IPS-20b (cell line): ENCODE results near the gene FXYD6.
A peak's percentile ranks its signal among the peaks of the same experiment; 100 is the strongest.
"Not testable (repeated sequence)": the region's sequence is repeated elsewhere in the genome, so short reads cannot be mapped to it uniquely, and the experiment has no call there.

Experiments
- H3K27ac ChIP-seq: one replicate; pipeline ENCODE4 v1.5.1; 2013; ENCODE audit warnings: low read length
- H3K27me3 ChIP-seq: 2 replicates; pipeline ENCODE4 v1.6.1; 2013; ENCODE audit warnings: mild to moderate bottlenecking, low read length, inconsistent platforms; ENCODE audit not compliant: insufficient read depth
- H3K36me3 ChIP-seq: 2 replicates; pipeline ENCODE4 v1.6.1; 2013; ENCODE audit warnings: low read depth, mild to moderate bottlenecking, inconsistent platforms, low read length, moderate library complexity; ENCODE audit not compliant: insufficient read depth
- H3K4me1 ChIP-seq: 2 replicates; pipeline ENCODE4 v1.6.1; 2013; ENCODE audit warnings: mild to moderate bottlenecking, control low read depth, inconsistent platforms, low read length, moderate library complexity; ENCODE audit not compliant: insufficient read depth
- H3K4me3 ChIP-seq: 2 replicates; pipeline ENCODE4 v1.5.1; 2013; ENCODE audit warnings: mild to moderate bottlenecking, low read length, inconsistent platforms
- H3K9ac ChIP-seq: 2 replicates; pipeline ENCODE4 v1.6.1; 2013; ENCODE audit warnings: low read depth, mild to moderate bottlenecking, inconsistent platforms, low read length, moderate library complexity
- H3K9me3 ChIP-seq: 2 replicates; pipeline ENCODE4 v1.6.1; 2013; ENCODE audit warnings: mild to moderate bottlenecking, low read depth, low read length, inconsistent platforms; ENCODE audit not compliant: insufficient read depth

The FXYD6 gene

GRCh38 chr11:117876341-117877119 lies at the start of gene FXYD6:
Gene FXYD6, minus strand, starts transcription at chr11:117876658. Its CDS starts 33,882 bp downstream, at chr11:117842776.
- no peaks in the 10 kb centered on the region for H3K36me3 ChIP-seq
- H3K4me1 ChIP-seq, result peaks cover 16% of the 10 kb centered on the region; the same call in 1 of the 2 replicates
- peaks cover 81% of the 10 kb centered on the region for H3K27me3 ChIP-seq
- peak within 1 kb of the TSS; percentile 86; the same call in 1 of the 2 replicates for H3K9ac ChIP-seq
- H3K27ac ChIP-seq, result no peak within 1 kb of the TSS
- H3K9me3 ChIP-seq, result no peaks in the 10 kb centered on the region
- peak within 1 kb of the TSS; percentile 95 for H3K4me3 ChIP-seq

DNA sequence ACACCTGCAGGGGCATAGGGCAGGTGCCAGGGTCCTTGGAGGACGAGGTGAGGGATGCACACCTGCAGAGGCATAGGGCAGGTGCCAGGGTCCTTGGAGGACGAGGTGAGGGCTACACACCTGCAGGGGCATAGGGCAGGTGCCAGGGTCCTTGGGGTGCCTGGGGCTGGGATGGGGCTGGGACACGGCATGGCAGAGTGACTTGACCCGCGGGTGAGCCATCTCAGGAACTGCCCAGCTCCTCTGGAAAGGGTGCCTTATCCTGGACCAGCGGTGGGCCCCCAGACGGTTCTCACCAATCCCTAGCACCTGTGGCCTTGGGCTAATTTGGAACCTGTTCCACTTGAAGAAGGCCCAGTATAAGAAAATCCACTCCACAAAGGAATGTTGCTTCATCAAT lies 49.7 kb upstream of the FXYD6 start:
- not testable (repeated sequence) for H3K27ac ChIP-seq, H3K27me3 ChIP-seq, H3K9ac ChIP-seq, H3K4me3 ChIP-seq, H3K4me1 ChIP-seq, H3K9me3 ChIP-seq, H3K36me3 ChIP-seq

- Histone ChIP-seq H3K4me3 (no peak overlapping the region), H3K9me3 (no peaks in the 10 kb centered on the region), H3K9ac (no peak overlapping the region; the same call in 1 of the 2 replicates), H3K4me1 (peaks cover 5% of the 10 kb centered on the region), H3K27me3 (peaks cover 9% of the 10 kb centered on the region; the same call in 1 of the 2 replicates), H3K36me3 (no peaks in the 10 kb centered on the region), H3K27ac (no peak overlapping the region)
Observed at GRCh38 chr11:117925198-117925925, 48.9 kb upstream of the FXYD6 start.

- Histone ChIP-seq H3K4me1 (peaks cover 3% of the 10 kb centered on the region), H3K9ac (no peak overlapping the region), H3K36me3 (no peaks in the 10 kb centered on the region), H3K4me3 (no peak overlapping the region), H3K27me3 (peaks cover 9% of the 10 kb centered on the region; the same call in 1 of the 2 replicates), H3K27ac (no peak overlapping the region), H3K9me3 (no peaks in the 10 kb centered on the region)
Observed at GRCh38 chr11:117924631-117925170, 48.2 kb upstream of the FXYD6 start.

- H3K27me3 ChIP-seq, result peaks cover 9% of the 10 kb centered on the region; the same call in 1 of the 2 replicates
- no peaks in the 10 kb centered on the region; the same call in 1 of the 2 replicates for H3K4me1 ChIP-seq
- H3K4me3 ChIP-seq, result no peak overlapping the region
Observed at GRCh38 chr11:117923773-117924172, 47.3 kb upstream of the FXYD6 start.

DNA sequence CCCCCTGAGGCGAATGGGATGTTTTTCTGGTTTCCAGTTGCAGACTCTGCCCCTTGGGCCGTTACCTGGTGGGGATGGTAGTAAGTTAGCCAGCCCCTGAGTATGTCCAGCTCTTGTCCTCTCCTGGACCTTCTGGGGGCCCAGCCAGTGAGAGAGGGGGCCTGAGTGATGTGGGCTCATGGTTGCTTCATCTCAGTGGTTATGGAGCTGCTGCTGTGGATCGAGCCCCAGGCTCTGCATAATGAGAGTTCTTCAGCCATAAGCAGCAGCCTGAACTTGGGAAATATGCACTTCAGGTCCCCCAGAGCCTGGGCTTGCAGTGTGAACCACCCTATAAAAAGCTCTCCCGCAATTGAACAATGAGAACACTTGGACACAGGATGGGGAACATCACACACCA lies 46.8 kb upstream of the FXYD6 start:
- Histone ChIP-seq H3K9me3 (no peaks in the 10 kb centered on the region), H3K36me3 (no peaks in the 10 kb centered on the region), H3K9ac (no peak overlapping the region), H3K4me3 (no peak overlapping the region), H3K4me1 (no peaks in the 10 kb centered on the region), H3K27ac (no peak overlapping the region), H3K27me3 (peaks cover 9% of the 10 kb centered on the region; the same call in 1 of the 2 replicates)

More at GRCh38 chr11:117923773-117924172, 47.3 kb upstream of the FXYD6 start:
- Histone ChIP-seq H3K9me3 (no peaks in the 10 kb centered on the region), H3K9ac (no peak overlapping the region), H3K36me3 (no peaks in the 10 kb centered on the region), H3K27ac (no peak overlapping the region)

GRCh38 chr11:117921893-117922292 lies 45.4 kb upstream of the FXYD6 start:
- Histone ChIP-seq H3K27me3 (no peaks in the 10 kb centered on the region), H3K9me3 (no peaks in the 10 kb centered on the region), H3K9ac (no peak overlapping the region), H3K27ac (no peak overlapping the region), H3K4me1 (no peaks in the 10 kb centered on the region), H3K4me3 (no peak overlapping the region), H3K36me3 (no peaks in the 10 kb centered on the region)

DNA sequence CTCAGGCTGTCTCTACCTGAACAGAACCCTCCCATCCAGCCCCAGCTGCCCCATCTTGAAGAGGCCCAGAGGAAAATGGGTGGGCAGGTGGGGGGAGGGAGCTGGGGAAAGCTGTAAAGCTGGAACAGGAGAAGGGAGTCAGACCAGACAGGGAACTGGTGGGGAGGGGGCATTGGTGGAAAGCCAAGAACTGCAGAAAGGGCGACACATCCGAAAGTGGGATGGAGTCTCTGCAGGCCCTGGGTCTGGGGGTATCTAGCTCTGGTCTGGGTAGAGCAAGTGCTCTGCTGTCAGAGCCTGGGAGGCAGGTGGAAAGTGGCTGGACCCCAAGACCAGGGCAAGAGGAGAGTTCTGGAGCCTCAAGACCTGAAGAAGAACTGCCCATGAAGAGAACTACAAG lies 45.0 kb upstream of the FXYD6 start:
- no peaks in the 10 kb centered on the region for H3K27me3 ChIP-seq
- no peaks in the 10 kb centered on the region for H3K9me3 ChIP-seq
- no peak overlapping the region for H3K9ac ChIP-seq
- H3K36me3 ChIP-seq, result no peaks in the 10 kb centered on the region
- H3K4me1 ChIP-seq, result no peaks in the 10 kb centered on the region
- no peak overlapping the region for H3K27ac ChIP-seq
- no peak overlapping the region for H3K4me3 ChIP-seq

GRCh38 chr11:117919781-117920221 lies 43.3 kb upstream of the FXYD6 start:
- Histone ChIP-seq H3K36me3 (no peaks in the 10 kb centered on the region), H3K4me3 (no peak overlapping the region), H3K27ac (no peak overlapping the region), H3K9me3 (no peaks in the 10 kb centered on the region), H3K9ac (no peak overlapping the region), H3K4me1 (no peaks in the 10 kb centered on the region), H3K27me3 (no peaks in the 10 kb centered on the region)

DNA sequence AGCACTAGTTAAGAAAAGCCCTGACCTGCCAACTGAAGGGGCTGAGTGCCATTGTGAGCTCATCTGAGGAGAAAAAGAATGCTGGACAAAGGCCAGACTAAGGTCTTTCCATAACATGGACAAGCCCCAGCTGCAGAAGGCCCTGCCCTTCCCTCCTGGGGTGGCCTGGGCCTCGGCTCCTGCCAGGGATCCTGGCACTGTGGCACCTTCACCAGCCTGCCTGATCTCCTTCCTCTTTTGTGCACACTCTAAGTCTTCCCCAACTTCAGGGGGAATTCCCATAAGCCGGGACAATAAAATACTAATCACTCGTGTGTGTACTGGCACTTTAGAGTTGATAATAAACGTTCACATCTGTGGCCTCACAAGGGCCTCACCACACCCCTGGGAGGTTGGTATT lies 42.9 kb upstream of the FXYD6 start:
- Histone ChIP-seq H3K27ac (no peak overlapping the region), H3K4me3 (no peak overlapping the region), H3K9ac (no peak overlapping the region), H3K36me3 (no peaks in the 10 kb centered on the region), H3K9me3 (no peaks in the 10 kb centered on the region), H3K4me1 (no peaks in the 10 kb centered on the region), H3K27me3 (no peaks in the 10 kb centered on the region)

DNA sequence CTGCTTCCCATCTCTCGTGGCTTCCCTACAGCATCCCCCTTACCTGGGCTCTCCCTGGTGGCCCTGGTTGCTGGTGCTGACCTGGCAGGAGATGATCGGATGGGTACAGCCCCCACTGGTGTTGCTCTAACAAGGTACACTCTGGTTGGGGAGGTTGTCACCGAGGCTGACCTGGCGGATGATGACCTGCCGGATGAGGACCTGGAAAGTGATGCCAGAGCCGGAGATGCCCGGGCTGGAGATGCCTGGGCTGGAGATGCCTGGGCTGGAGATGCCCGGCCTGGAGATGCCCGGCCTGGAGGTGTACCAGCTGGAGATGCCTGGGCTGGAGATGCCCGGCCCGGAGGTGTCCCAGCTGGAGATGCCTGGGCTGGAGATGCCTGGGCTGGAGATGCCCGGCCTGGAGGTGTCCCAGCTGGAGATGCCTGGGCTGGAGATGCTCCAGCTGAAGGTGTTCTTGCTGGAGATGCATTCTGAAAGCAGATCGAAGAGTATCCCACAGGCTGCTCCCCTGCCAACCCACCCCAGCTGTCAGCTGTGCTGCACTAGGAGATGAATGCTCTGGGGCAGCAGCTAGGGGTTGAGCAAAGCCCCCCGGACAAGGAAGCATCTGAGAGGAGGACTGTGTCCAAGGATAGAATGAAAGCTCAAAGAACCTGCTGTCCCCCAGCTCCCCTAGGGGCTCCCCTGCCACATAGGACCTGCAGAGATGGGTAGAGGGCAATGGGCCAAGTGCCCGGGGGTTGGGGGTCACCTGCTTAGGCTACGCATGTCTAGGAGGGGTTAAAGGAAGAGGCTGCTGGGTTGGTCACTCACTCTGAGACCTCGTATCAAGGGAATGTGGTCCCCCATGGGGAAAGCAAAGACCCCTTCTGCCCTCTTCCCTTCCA lies 42.2 kb upstream of the FXYD6 start:
- no peaks in the 10 kb centered on the region for H3K9me3 ChIP-seq
- no peaks in the 10 kb centered on the region for H3K36me3 ChIP-seq
- no peaks in the 10 kb centered on the region for H3K4me1 ChIP-seq
- H3K4me3 ChIP-seq, result no peak overlapping the region
- H3K9ac ChIP-seq, result no peak overlapping the region
- no peak overlapping the region for H3K27ac ChIP-seq
- no peaks in the 10 kb centered on the region for H3K27me3 ChIP-seq
